Amniotic stem cell (primary cell): ENCODE results near the gene ICAM2.
"Not testable (repeated sequence)": the region's sequence is repeated elsewhere in the genome, so short reads cannot be mapped to it uniquely, and the experiment has no call there.

Experiments used
- DNase-seq: peaks from one replicate; lab custom pipeline; 2025; lab: John Stamatoyannopoulos, UW

ICAM2 gene

DNA sequence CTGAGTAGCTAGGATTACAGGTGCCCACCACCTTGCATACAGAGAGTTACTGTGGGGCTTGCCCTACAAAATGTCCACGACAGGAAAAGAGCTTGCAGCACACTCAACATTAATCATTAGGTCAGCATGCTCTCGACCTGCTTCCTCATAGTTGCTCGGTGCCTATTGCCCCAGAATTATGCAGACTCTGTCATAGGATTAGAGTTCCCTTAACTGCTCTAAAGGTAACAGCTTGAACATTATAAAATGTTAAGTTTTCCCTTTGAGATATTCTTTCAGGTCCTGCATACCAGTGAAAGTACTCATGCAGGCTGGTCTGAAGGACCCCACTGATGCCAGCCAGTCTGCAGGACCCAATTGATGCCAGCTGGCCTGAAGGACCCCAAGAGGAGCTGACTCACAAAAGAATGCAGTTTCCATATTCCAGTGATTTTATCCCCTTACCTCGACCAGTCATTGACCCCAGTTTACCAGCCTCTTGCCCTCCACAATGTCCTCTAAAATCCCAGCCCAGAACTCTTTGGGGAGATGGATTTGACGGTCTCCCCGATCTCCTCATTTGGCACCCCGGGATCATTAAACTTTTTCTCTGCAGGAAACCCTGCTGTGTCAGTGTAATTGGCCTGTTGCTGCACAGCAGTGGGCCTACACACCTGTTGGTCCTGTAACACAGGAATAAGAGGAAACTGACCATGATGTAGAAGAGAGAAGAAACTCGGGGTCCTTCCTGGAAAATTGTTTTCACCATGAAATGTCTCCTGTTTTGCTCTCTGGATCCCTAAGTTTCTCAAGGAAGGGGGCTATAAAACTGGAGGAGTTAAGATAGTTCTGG, 10.6 kb downstream of the ICAM2 start:
- no peak for DNase-seq

DNA sequence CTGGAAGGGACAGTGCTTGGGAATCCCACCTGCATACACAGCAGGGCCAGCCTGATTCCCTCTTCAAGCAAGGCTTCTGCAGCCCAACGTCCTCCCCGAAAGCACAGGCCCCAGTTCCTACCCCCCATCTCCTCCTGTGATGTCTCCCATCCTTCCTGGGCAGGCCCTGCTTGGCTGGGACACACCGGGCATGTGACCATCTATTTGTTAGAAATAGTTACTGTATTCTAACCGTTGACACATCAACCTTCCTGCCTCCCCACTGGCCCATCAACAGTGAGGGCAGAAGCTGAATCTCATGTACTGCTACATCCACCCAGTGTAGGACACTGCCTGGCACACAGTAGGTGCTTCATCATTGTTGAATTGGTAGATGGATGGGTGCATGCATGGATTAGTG, 11.6 kb downstream of the ICAM2 start:
- no peak for DNase-seq

DNA sequence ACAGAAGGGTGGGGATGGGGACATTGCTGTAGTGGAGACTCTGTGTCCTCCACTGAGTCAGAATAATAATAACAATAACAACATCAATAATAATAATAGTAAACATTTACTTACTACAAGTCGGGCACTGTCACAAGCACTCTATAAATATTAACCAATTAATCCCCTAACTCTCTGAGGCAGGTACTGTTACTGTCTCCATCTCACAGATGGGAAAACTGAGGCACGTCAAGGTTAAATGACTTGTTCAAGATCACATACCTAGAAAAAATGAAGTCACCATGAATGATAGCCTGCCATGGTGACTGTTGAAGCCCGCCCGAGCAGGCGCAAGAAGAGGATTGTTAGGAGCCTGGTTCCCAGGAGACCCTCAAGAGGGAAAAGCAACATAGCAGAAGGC, 12.1 kb downstream of the ICAM2 start:
- DNase-seq = no peak

GRCh38 chr17:64007838-64008282, 12.6 kb downstream of the ICAM2 start:
- no peak for DNase-seq

GRCh38 chr17:64007089-64007837, 13.2 kb downstream of the ICAM2 start:
- not testable (repeated sequence) for DNase-seq

DNA sequence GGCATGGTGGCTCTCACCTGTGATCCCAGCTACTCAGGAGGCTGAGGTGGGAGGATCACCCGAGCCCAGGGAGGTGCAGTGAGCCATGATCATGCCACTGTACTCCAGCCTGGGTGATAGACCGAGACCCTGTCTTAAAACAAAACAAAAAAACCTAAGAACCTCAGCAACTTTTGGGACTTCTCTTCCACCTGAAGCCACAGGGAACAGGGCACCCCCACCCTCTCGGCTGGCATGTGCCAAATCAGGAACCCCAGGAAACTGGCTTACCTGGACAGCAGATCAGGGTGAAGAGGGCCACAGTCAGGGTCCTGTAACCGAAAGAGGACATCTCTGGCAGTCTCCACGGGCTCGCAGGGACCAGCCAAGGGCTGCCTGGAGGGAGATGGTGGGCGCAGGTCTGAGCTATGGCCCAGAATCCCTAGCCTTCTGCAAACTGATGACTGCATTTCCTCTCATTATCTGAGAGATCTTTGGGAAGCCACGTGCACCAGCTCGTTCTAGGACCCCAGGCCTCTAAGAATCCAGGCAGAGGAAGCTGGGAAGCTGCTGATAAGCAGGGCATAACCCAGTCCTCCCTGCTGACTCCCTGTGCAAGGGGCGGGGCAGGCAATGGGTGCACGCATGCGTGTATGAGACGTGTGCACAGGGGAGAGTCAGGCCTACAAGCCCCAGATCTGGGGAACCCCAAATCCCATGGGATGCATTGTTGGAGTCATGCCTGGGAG, 13.9 kb downstream of the ICAM2 start:
- DNase-seq = no peak

- no peak for DNase-seq
Observed at GRCh38 chr17:64005734-64006167, 14.7 kb downstream of the ICAM2 start.

- DNase-seq = no peak
Observed at GRCh38 chr17:64004903-64005733, 15.3 kb downstream of the ICAM2 start.

- no peak for DNase-seq
Observed at GRCh38 chr17:64004218-64004770, 16.1 kb downstream of the ICAM2 start.

DNA sequence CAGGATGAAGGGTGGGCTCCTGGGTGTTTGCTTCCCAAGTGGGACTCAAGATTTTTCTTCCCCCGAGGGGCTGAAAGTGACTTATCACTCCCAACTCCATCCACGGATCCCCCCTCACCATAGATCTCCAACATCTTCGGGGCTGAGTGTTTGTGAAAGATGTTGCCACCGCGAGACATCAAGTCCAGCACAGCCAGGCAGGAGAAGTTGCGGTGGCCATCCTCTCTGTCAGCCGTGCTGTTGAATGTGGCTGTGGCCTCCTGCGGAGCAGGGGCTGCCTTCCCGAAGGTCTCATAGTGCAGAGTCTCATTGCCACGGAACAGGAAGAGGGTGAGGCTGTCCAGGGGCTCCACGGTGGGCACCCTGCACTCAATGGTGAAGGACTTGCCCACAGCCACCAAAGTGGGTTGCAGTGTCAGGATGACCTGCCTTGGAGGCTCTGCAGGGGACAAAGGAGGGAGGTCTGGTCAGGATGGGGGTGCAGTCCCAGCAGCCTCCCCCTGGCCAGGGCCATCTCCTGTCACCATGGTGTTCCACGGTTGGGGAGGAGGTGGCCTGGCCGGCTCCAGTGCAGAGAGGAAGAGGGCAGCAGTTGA, 16.8 kb downstream of the ICAM2 start:
- DNase-seq = no peak

- DNase-seq = no peak
Observed at GRCh38 chr17:64002658-64003525, 17.5 kb downstream of the ICAM2 start.

- DNase-seq = no peak
Observed at GRCh38 chr17:64001763-64002529, 18.5 kb downstream of the ICAM2 start.

GRCh38 chr17:64001091-64001579, 19.3 kb downstream of the ICAM2 start:
- DNase-seq = no peak

DNA sequence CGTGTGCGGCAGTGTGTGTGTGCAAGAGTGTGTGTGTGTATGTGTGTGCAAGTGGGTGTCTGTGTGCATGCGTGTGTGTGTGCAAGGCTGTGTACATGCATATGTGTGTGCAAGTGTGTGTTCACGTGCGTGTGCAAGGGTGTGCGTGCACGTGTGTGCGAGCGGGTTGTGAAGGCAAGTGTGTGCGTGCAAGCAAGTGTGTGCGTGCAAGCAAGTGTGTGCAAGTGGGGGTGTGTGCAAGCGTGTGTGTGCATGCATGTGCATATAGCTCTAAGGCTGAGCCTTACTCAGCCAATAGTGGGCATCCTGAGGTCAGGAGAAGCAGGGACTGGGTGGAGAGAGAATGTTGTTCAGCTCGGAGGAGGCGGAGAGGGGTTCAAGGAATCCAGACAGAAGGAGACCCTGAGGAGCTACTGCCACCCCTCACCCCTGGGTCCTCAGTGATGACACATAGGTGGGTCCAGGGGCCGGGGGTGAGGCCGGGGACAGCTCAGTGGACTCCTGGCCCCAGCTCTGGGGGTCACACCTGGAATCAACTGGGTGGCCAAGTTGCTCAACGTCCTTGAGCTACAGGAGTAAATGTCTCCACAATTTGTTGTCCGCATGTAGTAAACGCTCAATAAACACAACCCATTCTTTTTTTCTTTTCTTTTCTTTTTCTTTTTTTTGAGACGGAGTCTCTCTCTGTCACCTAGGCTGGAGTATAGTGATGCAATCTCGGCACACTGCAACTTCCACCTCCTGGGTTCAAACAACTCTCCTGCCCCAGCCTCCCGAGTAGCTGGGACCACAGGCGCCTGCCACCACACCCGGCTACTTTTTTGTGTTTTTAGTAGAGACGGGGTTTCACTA, 20.5 kb downstream of the ICAM2 start:
- DNase-seq = no peak

DNA sequence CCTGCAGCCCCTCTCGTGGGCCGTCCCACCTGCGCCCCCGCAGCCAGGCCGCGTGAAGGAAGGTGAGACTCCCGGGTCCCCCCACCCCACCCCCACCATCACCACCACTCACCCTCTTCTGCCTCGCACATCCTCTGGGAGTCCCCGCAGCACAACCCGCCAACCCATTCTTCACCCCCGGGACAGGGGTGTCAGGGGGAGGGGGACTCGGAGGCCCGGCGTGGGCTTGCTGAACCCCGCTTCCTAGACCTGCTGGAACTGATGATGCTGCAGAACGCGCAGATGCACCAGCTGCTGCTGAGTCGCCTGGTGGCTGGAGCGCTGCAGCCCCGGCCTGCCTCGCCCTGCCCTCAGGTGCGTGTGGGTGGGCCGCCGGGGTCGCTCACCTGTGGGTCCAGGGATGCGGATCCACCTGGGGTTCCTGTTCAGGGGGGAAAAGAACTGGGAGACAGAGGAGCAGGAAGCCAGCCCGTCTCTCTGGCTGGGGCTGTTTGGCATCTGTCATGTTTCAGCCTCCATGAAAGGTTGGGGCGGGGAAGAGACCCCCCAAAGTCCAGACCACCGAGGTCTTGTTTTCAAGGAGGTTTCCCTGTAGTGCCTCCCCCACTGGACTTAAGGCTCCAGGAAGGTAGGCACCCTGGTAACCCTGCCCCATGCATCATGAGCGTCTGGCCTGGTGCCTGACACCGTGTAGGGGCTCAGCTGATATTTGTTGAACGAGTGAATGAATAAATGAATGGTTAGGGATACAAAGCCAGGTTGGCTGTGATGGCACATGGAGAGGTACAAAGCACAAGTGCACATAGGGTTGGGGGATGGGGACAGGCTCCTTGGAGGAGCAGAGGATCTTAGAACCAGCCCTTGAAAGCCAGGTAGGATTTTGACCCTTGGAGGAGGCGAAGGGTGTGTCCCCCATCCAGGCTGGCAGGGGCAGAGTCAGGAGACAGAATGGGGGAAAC, 21.4 kb downstream of the ICAM2 start:
- DNase-seq = no peak

DNA sequence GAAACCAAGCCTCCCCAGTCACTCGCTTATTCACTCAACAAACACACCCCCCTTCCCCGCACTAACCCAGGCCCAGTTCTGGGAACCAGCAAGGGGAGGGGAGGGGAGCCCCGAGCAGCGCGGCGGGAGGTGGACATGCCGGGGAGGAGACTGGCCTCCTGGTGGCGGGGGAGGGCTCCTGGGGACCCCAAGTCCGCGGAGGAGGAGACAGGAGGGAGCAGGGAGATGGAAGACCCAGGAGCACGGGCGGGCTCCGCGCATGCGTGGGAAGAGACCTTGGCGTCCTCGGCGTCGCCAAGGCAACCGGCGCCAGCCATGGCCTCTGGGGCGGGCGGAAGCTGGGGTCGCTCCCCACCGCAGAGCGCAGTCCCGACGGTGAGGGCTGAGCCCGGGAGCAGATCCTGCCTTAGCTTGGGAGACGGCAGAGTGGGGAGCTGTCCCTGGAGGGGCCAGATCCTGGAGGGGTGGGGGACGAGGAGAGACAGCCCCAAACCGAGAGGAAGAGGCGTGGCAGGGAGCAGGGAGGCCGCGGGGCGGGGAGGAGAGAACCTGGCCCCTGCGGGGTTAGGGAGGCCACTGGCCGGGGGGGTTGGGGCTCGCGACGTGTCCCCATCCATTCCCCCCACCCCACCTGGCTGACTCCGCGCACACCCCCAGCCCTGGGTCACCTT, 22.2 kb downstream of the ICAM2 start, which contains the start of gene PRR29:
Gene PRR29, plus strand, starts transcription at position 302 of the 671 bp plus-strand sequence. Its CDS starts 14 bp downstream, at position 316.
- no peak for DNase-seq
